GM12878 (cell line): Measurements from ENCODE around the gene C4B. TPM values are rescaled to one million over a fixed set of nuclear protein-coding genes. Genes with fewer than 3 reads are reported as not detected.

Source experiments
- ATAC-seq: fragments of 200-7000 bp; cut with Tn5 transposase; 3 replicates; pipeline ENCODE4 v1.9.1; 2020; ENCODE audit warnings: mild to moderate bottlenecking, moderate library complexity
- BruUV-seq: library from RNA; stranded (reverse); fragments of 400-500 nt; replicated peaks from 2 replicates; lab custom pipeline; 2021; lab: Mats Ljungman, UMichigan
- CTCF ChIA-PET: fragments of 300-600 bp; sonication (Branson Sonifier 250); formaldehyde crosslinking; extraction: SDS; loops from one replicate; lab custom pipeline; 2021; ENCODE audit warnings: inconsistent platforms; lab: Yijun Ruan, JAX
- POLR2A ChIA-PET: fragments of 350-600 bp; formaldehyde crosslinking; extraction: SDS; loops from one replicate; lab custom pipeline; 2021; ENCODE audit warnings: inconsistent platforms; lab: Charles Lee
- RAD21 ChIA-PET: fragments of 300-600 bp; sonication (Branson Sonifier 250); formaldehyde crosslinking; loops from one replicate; lab custom pipeline; 2023; ENCODE audit warnings: antibody characterized with exemption; ENCODE audit not compliant: unreplicated experiment; lab: Charles Lee
- SMC1A ChIA-PET: fragments of 300-600 bp; sonication (Branson Sonifier 250); formaldehyde crosslinking; loops from one replicate; lab custom pipeline; 2023; ENCODE audit not compliant: unreplicated experiment, uncharacterized antibody; lab: Charles Lee
- DNase-seq: peaks from one replicate; pipeline ENCODE4 v3.0.0-alpha.2; 2011; ENCODE audit warnings: low read depth, low spot score
- FAIRE-seq: peaks from 3 replicates; lab custom pipeline; 2011; peaks lifted over from hg19 to GRCh38; lab: Jason Lieb, UNC
- H2AFZ ChIP-seq: 2 replicates; pipeline ENCODE4 v1.6.0; 2011; ENCODE audit warnings: low read depth, low read length, control low read depth; ENCODE audit not compliant: control insufficient read depth
- H3K27ac ChIP-seq: 2 replicates; pipeline ENCODE4 v1.5.1; 2011; ENCODE audit warnings: control low read depth; ENCODE audit not compliant: control insufficient read depth, insufficient read depth
- H3K27me3 ChIP-seq, 2 experiments: replicated peaks in 1 of 2; 2 replicates each; pipeline versions ENCODE4 v1.6.0 to v1.6.1; 2011; ENCODE audit warnings: low read length in 1 of 2; ENCODE audit not compliant: control insufficient read depth in 2 of 2, insufficient read depth in 2 of 2
- H3K36me3 ChIP-seq, 2 experiments: 2 replicates each; pipeline ENCODE4 v1.5.1; 2011; ENCODE audit warnings: low read length in 1 of 2; ENCODE audit not compliant: control insufficient read depth in 2 of 2, insufficient read depth in 2 of 2
- H3K4me1 ChIP-seq: 2 replicates; pipeline ENCODE4 v1.6.1; 2011; ENCODE audit warnings: mild to moderate bottlenecking, low read length, moderate library complexity, mixed read lengths; ENCODE audit not compliant: control insufficient read depth, insufficient read depth
- H3K4me2 ChIP-seq: 2 replicates; pipeline ENCODE4 v1.6.0; 2011; ENCODE audit warnings: control low read depth; ENCODE audit not compliant: control insufficient read depth, insufficient read depth
- H3K4me3 ChIP-seq: fragments of 200-600 bp; sonication (generic); 2 replicates; pipeline ENCODE4 v1.5.1; 2016
- H3K79me2 ChIP-seq: 2 replicates; pipeline ENCODE4 v1.6.0; 2011; ENCODE audit warnings: low read length; ENCODE audit not compliant: control insufficient read depth, insufficient read depth
- H3K9ac ChIP-seq: 2 replicates; pipeline ENCODE4 v1.8.0; 2011; ENCODE audit warnings: low read length, control low read depth, mixed read lengths; ENCODE audit not compliant: control insufficient read depth, insufficient read depth
- H3K9me3 ChIP-seq: replicated peaks from 3 replicates; pipeline ENCODE4 v1.5.1; 2011; ENCODE audit warnings: mild to moderate bottlenecking, low read length; ENCODE audit not compliant: control insufficient read depth, insufficient read depth
- H4K20me1 ChIP-seq: 2 replicates; pipeline ENCODE4 v1.6.0; 2011; ENCODE audit not compliant: control insufficient read depth, insufficient read depth
- CBX3 ChIP-seq: fragments of 200-600 bp; sonication (generic); IDR thresholded peaks from 2 replicates; pipeline ENCODE4 v1.6.1; 2016; ENCODE audit warnings: low read depth, borderline replicate concordance
- DPF2 ChIP-seq: fragments of 450-650 bp; IDR thresholded peaks from 2 replicates; pipeline ENCODE4 v1.6.1; 2017; ENCODE audit warnings: mild to moderate bottlenecking
- IKZF2 ChIP-seq, 2 experiments: fragments of 450-650 bp; IDR thresholded peaks; 2 replicates each; pipeline ENCODE4 v1.6.1; 2017; ENCODE audit warnings: mild to moderate bottlenecking in 2 of 2, moderate library complexity in 2 of 2
- MXI1 ChIP-seq: fragments of 150-350 bp; IDR thresholded peaks from 2 replicates; pipeline ENCODE4 v1.6.1; 2011; ENCODE audit warnings: low read depth, mild to moderate bottlenecking, inconsistent platforms, low read length, improper control_type of control experiment
- STAT3 ChIP-seq: IDR thresholded peaks from 2 replicates; pipeline ENCODE4 v1.6.1; 2011; ENCODE audit warnings: low read depth, low read length, improper control_type of control experiment
- TCF12 ChIP-seq: IDR thresholded peaks from 2 replicates; pipeline ENCODE4 v1.6.1; 2011; ENCODE audit warnings: low read depth, mild to moderate bottlenecking, low read length
- ZNF687 ChIP-seq: fragments of 450-650 bp; IDR thresholded peaks from 2 replicates; pipeline ENCODE4 v1.6.1; 2017; ENCODE audit warnings: mild to moderate bottlenecking, moderate library complexity
- WGBS: methylation state at CpG from one replicate; pipeline ENCODE4 v1.1.6; 2016; ENCODE audit warnings: low lambda C conversion rate; ENCODE audit not compliant: insufficient replicate concordance, insufficient coverage; ENCODE audit errors: missing lambda C conversion rate; 5-methylcytosine and 5-hydroxymethylcytosine counted together
- in situ Hi-C: fragments of 300-500 bp; cut with MboI; formaldehyde crosslinking; loops from 9 replicates; pipeline ENCODE4 v1.14.3; 2018; ENCODE audit warnings: mixed read lengths
- intact Hi-C: fragments of 100-400 bp; cut with micrococcal nuclease; formaldehyde crosslinking; loops from one replicate; pipeline ENCODE4 v1.14.2; 2022; ENCODE audit not compliant: unreplicated experiment
- polyA plus RNA-seq, 11 experiments: library from polyadenylated mRNA; depleted of rRNA in 4 of 11; unstranded in 6 of 11; stranded (reverse) in 5 of 11; fragments of >200 nt; fragmentation: Nextera tagmentation in 4 of 11; fragmentation: Illumina TruSeq in 1 of 11; extraction: Ambion mirVana in 4 of 11; extraction: Trizol in 1 of 11; gene quantifications; 1 replicate in 1 of 11; 2 replicates in 10 of 11; pipeline versions ENCODE4 v1.2.1 to v1.2.3, GENCODE V29; 2011 to 2016; ENCODE audit warnings: inconsistent platforms in 2 of 11, missing spikeins in 2 of 11, low read depth in 1 of 11
- total RNA-seq, 4 experiments: library from RNA; depleted of rRNA in 3 of 4; stranded (reverse); fragments of >200 nt in 3 of 4; fragmentation: Illumina TruSeq in 1 of 4; extraction: Trizol in 1 of 4; gene quantifications; 2 replicates each; pipeline versions ENCODE4 v1.2.1 to v1.2.3, GENCODE V29; 2013 to 2021
- TF ChIP-seq, protein P1 (sequence below): fragments of 450-650 bp; IDR thresholded peaks from 2 replicates; pipeline ENCODE4 v1.6.1; 2017; ENCODE audit warnings: low read depth, mild to moderate bottlenecking, moderate library complexity
- TF ChIP-seq, protein P2 (sequence below): IDR thresholded peaks from 2 replicates; pipeline ENCODE4 v1.6.1; 2012; ENCODE audit warnings: low read depth, low read length, improper control_type of control experiment

C4B gene
- total and polyA plus RNA-seq, 10 of the 15 experiments (the other 5 are each of a cell fraction or from before 2014, with no cell fraction given) = 0.13 to 5.6 (median 1.7) TPM; not detected in 1

GRCh38 chr6:31966506-31966905 lies 48.1 kb upstream of the C4B start:
- ATAC-seq = no peak
- Histone ChIP-seq H3K4me1 (peaks cover 9% of the 10 kb centered on the region; the same call in 1 of the 2 replicates), H3K9ac (no peak overlapping the region), H4K20me1 (no peaks in the 10 kb centered on the region), H3K36me3 (peaks cover 26% of the 10 kb centered on the region in 2 experiments), H3K4me2 (no peak overlapping the region), H3K4me3 (no peak overlapping the region), H2AFZ (no peak overlapping the region), H3K79me2 (peaks cover 11% of the 10 kb centered on the region), H3K9me3 (no peaks in the 10 kb centered on the region)
- in situ Hi-C loops = no loop called here
- CTCF ChIA-PET = interaction anchor here (1.3 kb wide), 1 partner anchor 14 kb away, joined by 4 read pairs; no protein-coding TSS in a partner anchor
- intact Hi-C loops = no loop called here
- WGBS = 100% methylated on average over 7 of the region's 7 CpGs
- SMC1A ChIA-PET = no interaction called here
- DNase-seq = no peak
- POLR2A ChIA-PET = interaction anchor here (0.6 to 0.7 kb wide), 2 partner anchors 178 to 230 kb away, joined by 3 to 4 read pairs; no protein-coding TSS in a partner anchor
- TF ChIP-seq CBX3 = no peak
- no peak for TF ChIP-seq STAT3
- TF ChIP-seq, all 136 proteins: peak for 0
- no peak for FAIRE-seq
- RAD21 ChIA-PET = no interaction called here
- BruUV-seq = no TSS peak
- no peak overlapping the region for H3K27ac ChIP-seq
- H3K27me3 ChIP-seq = no peaks in the 10 kb centered on the region

DNA sequence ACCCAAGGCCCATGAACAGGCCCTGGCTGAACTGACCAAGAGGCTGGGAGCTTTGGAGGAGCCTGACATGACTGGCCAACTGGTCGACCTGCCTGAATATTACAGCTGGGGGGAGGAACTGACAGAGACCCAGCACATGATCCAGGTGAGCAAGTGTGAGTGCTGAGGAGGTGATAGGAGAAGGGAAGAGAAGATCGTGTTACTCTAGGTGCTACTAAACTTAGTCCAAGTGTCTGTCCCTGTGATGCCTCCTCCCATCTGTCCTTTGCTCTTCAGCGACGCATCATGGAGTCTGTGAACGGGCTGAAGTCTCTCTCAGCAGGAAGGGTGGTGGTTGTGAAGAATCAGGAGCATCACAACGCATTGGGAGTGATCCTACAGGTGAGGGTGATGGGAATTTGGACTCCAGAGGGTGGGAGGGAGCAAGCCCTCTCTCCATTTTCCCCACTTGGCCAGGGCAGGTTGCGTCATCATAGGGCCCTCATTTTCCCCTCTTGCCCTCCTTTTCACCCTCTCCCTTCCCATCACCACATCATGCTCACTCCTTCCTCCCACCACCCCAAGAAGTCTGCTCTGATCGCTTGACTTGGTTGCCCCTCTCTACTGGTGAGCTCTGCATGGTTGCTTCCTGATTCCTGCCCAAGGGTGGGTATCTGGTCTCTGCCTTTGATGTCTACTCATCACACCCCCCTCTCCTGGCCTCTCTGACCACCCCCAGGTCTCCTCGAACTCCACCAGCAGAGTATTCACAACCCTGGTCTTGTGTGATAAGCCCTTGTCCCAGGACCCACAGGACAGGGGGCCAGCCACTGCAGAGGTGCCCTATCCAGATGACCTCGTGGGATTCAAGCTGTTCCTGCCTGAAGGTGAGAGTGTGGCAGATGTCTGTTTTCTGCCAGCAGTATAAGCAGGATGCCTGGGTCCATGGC lies 47.3 kb upstream of the C4B start:
- ChIA-PET POLR2A (no interaction called here), CTCF (interaction anchor here (1.3 kb wide), 1 partner anchor 15 kb away, joined by 4 read pairs; no protein-coding TSS in a partner anchor), SMC1A (no interaction called here), RAD21 (no interaction called here)
- FAIRE-seq = no peak
- no peaks in the 10 kb centered on the region for H3K27me3 ChIP-seq
- peaks cover 23 to 24% of the 10 kb centered on the region in 2 experiments for H3K36me3 ChIP-seq
- no peak overlapping the region for H3K9ac ChIP-seq
- H3K4me1 ChIP-seq = peaks cover 9% of the 10 kb centered on the region; the same call in 1 of the 2 replicates
- H3K9me3 ChIP-seq = no peaks in the 10 kb centered on the region
- no peak overlapping the region for H3K4me3 ChIP-seq
- H3K27ac ChIP-seq = no peak overlapping the region
- no peak overlapping the region for H3K4me2 ChIP-seq
- BruUV-seq = no TSS peak
- H3K79me2 ChIP-seq = peaks cover 14% of the 10 kb centered on the region
- H4K20me1 ChIP-seq = no peaks in the 10 kb centered on the region
- no peak for DNase-seq
- ATAC-seq = no peak
- in situ Hi-C loops = no loop called here
- 71% methylated on average over 9 of the region's 10 CpGs for WGBS
- intact Hi-C loops = no loop called here
- no peak overlapping the region for H2AFZ ChIP-seq
- TF ChIP-seq TCF12 (no peak), ZNF687 (no peak), DPF2 (no peak), IKZF2 (IDR thresholded peaks at IDR 0.05) (no peak), MXI1 (no peak)
- TF ChIP-seq, protein P1, sequence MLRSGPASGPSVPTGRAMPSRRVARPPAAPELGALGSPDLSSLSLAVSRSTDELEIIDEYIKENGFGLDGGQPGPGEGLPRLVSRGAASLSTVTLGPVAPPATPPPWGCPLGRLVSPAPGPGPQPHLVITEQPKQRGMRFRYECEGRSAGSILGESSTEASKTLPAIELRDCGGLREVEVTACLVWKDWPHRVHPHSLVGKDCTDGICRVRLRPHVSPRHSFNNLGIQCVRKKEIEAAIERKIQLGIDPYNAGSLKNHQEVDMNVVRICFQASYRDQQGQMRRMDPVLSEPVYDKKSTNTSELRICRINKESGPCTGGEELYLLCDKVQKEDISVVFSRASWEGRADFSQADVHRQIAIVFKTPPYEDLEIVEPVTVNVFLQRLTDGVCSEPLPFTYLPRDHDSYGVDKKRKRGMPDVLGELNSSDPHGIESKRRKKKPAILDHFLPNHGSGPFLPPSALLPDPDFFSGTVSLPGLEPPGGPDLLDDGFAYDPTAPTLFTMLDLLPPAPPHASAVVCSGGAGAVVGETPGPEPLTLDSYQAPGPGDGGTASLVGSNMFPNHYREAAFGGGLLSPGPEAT = no peak
- TF ChIP-seq, protein P2, sequence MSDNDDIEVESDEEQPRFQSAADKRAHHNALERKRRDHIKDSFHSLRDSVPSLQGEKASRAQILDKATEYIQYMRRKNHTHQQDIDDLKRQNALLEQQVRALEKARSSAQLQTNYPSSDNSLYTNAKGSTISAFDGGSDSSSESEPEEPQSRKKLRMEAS = no peak
